WTC11 (cell line): ENCODE measurements around the gene SLIT3.

Experiments
- ATF2 ChIP-seq: sonication (generic); formaldehyde crosslinking; IDR thresholded peaks from 2 replicates; pipeline ENCODE4 v1.8.1; 2022; ENCODE audit warnings: low read depth, missing genetic modification reagents, borderline replicate concordance
- CREB1 ChIP-seq: sonication (generic); formaldehyde crosslinking; IDR thresholded peaks from 2 replicates; pipeline ENCODE4 v1.8.0; 2023; ENCODE audit warnings: mild to moderate bottlenecking, missing genetic modification reagents
- MXD4 ChIP-seq: fragments of 250-450 bp; sonication (Bioruptor Pico); IDR thresholded peaks from 2 replicates; pipeline ENCODE4 v1.8.0; 2021; ENCODE audit warnings: mild to moderate bottlenecking, moderate library complexity, borderline replicate concordance
- MYBL2 ChIP-seq: sonication (generic); formaldehyde crosslinking; IDR thresholded peaks from 2 replicates; pipeline ENCODE4 v1.8.1; 2023; ENCODE audit warnings: mild to moderate bottlenecking, moderate library complexity, missing genetic modification reagents
- SP1 ChIP-seq: sonication (generic); formaldehyde crosslinking; conservative IDR thresholded peaks from 2 replicates; pipeline ENCODE4 v1.8.1; 2022; ENCODE audit warnings: missing genetic modification reagents
- TEAD4 ChIP-seq: sonication (generic); formaldehyde crosslinking; IDR thresholded peaks from 2 replicates; pipeline ENCODE4 v1.8.0; 2022; ENCODE audit warnings: mild to moderate bottlenecking, missing genetic modification reagents
- ZNF138 ChIP-seq: sonication (generic); formaldehyde crosslinking; conservative IDR thresholded peaks from 2 replicates; pipeline ENCODE4 v1.8.1; 2022; ENCODE audit warnings: mild to moderate bottlenecking, moderate library complexity, missing genetic modification reagents
- ZNF232 ChIP-seq: sonication (generic); formaldehyde crosslinking; IDR thresholded peaks from 2 replicates; pipeline ENCODE4 v1.8.0; 2022; ENCODE audit warnings: mild to moderate bottlenecking, missing genetic modification reagents
- TF ChIP-seq, protein P1 (sequence below): fragments of 200-600 bp; IDR thresholded peaks from 2 replicates; pipeline ENCODE4 v1.8.0; 2022; ENCODE audit warnings: antibody characterized with exemption
- TF ChIP-seq, protein P2 (sequence below): sonication (generic); formaldehyde crosslinking; IDR thresholded peaks from 2 replicates; pipeline ENCODE4 v1.8.0; 2023; ENCODE audit warnings: missing genetic modification reagents

DNA sequence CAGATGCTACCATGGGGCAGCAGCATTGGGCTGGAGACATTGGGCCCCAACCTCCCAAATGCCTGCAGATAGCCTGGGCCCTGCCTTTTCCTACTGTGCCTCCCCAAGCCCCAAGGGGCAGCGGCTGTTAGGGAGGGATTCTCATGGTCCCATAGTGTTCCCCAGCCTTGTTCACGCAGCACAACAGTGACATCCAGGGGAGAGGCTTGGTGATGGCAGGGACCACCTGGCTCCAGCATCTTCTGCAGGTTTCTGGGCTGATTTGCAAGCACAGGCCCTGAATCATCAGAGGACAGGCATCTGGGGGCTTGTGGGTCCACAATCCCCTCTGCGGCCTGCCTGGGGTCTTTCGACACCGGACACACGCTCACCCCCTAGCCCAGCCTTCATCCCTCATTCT is 354.6 kb downstream of the SLIT3 start:
- TF ChIP-seq TEAD4 (CRISPR knock-in tag) (no peak), ZNF138 (CRISPR knock-in tag) (no peak), CREB1 (CRISPR knock-in tag) (no peak), MYBL2 (CRISPR knock-in tag) (no peak), SP1 (CRISPR knock-in tag) (no peak), MXD4 (CRISPR knock-in tag) (no peak), ATF2 (CRISPR knock-in tag) (no peak), ZNF232 (CRISPR knock-in tag) (no peak)
- TF ChIP-seq, protein P1, sequence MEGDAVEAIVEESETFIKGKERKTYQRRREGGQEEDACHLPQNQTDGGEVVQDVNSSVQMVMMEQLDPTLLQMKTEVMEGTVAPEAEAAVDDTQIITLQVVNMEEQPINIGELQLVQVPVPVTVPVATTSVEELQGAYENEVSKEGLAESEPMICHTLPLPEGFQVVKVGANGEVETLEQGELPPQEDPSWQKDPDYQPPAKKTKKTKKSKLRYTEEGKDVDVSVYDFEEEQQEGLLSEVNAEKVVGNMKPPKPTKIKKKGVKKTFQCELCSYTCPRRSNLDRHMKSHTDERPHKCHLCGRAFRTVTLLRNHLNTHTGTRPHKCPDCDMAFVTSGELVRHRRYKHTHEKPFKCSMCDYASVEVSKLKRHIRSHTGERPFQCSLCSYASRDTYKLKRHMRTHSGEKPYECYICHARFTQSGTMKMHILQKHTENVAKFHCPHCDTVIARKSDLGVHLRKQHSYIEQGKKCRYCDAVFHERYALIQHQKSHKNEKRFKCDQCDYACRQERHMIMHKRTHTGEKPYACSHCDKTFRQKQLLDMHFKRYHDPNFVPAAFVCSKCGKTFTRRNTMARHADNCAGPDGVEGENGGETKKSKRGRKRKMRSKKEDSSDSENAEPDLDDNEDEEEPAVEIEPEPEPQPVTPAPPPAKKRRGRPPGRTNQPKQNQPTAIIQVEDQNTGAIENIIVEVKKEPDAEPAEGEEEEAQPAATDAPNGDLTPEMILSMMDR, result no peak
- TF ChIP-seq, protein P2, sequence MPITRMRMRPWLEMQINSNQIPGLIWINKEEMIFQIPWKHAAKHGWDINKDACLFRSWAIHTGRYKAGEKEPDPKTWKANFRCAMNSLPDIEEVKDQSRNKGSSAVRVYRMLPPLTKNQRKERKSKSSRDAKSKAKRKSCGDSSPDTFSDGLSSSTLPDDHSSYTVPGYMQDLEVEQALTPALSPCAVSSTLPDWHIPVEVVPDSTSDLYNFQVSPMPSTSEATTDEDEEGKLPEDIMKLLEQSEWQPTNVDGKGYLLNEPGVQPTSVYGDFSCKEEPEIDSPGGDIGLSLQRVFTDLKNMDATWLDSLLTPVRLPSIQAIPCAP (CRISPR knock-in tag), result no peak
